Measurements from ENCODE around the gene SVIL.
"Not testable (repeated sequence)": the region's sequence is repeated elsewhere in the genome, so short reads cannot be mapped to it uniquely, and the experiment has no call there.

DNA sequence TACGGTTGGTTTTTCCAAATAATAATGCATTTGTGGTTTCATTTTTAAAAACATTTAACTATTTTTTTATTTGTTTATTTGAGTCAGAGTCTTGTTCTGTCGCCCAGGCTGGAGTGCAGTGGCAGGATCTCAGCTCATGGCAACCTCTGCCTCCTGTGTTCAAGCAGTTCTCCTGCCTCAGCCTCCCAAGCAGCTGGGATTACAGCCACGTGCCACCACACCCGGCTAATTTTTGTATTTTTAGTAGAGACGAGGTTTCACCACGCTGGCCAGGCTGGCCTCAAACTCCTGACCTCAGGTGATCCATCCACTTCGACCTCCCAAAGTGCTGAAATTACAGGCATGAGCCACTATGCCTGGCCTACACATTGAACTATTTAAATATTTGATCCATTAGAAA lies 28.1 kb downstream of the SVIL start:
- not testable (repeated sequence) for TF ChIP-seq POLR2A (IDR thresholded peaks at IDR 0.05; ENCODE audit: low read length); GATA1 (IDR thresholded peaks at IDR 0.05; ENCODE audit: low read depth, low read length)

Data from erythroblast (primary cell).